Right forelimb (tissue), 1 donor: ENCODE results near the gene CCDC149.
A peak's percentile ranks its signal among the peaks of the same experiment; 100 is the strongest.

ENCODE experiments used
- DNase-seq: peaks from one replicate; pipeline ENCODE4 v3.0.0-alpha.2; 2018

The CCDC149 gene

DNA sequence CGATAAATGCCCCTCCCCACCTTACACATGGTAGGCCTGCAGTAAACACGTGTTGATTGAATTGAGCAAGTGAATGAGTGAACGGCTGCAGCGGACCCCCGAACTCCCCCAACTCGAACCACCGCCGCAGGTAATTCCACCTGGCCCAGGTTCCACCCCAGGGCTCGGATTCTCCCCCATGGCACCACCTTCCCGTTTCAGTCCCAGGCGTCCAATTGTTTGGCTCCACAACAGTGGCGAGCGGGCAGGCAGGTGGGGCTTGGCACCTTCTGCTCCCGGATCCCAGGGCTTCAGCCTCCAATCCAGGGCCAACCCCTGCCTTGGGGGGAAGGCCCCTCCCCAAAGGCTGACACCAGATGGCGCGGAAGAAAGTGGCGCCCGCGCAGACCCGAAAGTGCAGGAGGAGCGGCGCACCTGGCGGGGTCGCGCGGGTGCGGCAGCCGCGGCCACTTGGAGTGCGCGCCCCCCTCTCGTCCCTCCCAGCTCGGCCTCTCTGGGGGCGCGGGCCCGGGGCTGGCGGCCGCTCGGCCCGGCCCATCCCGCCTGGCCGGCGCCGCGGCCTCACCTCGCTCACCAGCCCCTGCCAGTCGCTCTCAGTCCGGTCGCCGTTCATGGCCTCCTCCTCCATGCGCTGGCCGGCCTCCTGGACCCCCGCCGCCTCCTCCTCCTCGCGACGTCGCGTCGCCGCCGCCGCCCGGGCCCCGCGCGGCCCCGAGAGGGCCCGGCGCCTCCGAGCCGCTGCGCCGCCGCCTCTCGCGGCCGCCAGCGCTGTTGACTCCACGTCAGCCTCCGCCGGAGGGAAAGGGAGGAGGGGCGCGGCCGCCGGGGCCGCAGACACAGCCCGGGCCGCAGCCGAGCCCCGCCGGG is at the start of gene CCDC149:
TSS of gene CCDC149 (minus strand) at position 791 of the 867 bp plus-strand sequence. CDS start at position 613, 178 bp downstream.
- peak; percentile 81 for DNase-seq

DNA sequence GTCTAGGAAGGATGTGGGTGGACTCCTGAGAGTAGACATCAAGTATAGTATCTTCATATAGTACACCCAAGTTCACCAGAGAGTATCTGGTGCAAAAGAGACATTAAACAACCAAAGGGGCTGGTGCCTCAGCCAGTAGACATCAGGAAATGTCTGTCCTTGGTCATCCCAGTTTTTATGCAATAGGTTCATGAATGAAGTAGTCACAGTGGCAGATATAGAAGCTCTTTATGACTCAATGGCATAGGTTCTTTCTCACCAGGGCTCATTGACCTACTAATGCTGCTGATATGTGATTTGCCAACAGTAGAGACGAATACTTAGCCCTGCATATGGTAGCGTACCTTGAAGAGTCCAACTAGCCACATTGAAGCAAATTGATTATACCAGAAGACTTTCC is 45.0 kb upstream of the CCDC149 start:
- DNase-seq: no peak

DNA sequence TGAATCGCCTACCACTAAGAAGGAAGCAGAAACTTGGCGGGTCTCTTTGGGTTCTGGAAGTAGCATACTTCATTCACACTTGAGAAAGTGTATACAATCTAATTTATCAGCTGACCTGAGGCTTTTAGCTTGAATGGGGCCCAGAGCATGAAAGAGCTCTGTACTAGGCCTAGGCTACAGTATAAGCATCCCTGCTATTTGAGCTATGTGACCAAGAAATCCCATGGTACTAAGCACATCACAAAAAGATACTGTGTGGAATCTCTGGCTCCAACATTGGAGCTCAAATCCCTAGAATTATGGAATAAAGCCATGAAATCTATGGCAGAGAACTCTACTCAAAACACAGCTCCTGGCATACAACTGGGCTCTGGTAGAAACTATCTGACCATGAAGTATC is 43.9 kb upstream of the CCDC149 start:
- DNase-seq: no peak

DNA sequence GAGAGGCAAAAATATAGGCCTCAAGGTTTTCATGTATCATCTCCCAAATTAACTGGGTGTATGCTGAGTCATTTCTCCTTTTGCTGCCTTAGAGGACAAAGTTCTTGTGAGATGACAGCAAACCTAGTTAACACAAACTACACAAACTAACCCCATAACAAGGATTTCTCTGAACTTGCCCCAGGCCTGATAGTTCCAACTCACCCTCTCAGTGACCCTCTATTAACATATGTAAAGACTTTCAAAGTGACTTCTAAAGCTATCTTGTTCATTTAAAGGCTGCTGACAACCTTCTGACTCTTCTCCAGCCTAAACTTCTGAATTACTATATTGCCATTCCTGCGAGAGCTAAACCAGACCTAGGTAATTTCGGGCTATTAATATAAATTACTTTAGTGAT is 43.2 kb upstream of the CCDC149 start:
- no peak for DNase-seq

DNA sequence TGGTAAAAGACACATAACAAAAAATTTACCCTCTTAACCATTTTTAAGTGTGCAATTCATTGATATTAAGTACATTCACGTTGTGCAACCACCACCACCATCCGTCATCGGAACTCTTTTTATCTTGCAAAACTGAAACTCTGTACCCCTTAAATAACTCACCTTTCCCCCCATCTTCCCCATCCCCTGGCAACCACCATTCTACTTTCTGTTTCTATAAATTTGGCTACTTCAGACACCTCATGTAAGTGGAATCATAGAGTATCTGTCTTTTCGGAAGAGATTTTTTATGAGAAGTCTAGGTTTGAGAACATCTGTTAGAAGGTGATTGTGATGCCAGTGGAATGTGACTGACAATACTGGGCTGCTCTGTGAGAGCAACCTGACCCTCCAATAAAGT is 39.8 kb upstream of the CCDC149 start:
- DNase-seq: no peak

DNA sequence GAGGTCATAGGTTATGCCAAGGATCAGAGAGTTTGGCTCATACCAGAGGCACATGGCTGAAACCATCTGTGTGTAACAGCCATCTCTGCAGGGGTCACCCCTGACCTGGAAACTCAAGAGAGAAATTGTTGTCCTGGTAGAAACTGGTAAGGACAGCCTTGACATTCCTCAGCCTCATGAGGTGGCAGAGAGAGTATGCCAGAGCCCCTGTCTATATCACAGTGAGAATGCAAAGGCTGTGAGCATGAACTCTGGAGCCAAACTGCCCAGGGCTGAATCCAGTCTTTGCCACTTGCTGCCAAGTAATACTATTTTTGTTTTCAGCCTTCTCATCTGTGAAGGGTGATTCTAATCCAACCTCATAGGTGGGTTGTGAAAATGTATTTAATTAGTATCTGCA is 37.1 kb upstream of the CCDC149 start:
- DNase-seq: no peak

DNA sequence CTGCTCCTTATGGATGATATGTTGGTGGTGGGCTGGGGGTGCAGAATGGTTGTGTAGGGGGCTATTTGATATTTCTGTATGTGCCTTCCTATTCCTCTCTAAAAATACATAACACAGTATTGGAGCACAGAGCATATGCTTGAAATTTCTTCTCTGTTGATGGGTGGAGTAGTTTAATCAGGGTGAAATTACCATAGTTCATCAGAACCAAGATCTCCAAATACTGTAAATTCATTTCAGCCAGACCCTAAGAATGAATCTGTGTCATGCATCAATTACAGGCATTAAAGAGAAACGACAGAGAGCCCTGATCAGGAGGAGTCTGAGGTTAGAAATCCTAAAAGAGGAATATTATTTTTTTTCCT is 25.1 kb upstream of the CCDC149 start:
- no peak for DNase-seq

DNA sequence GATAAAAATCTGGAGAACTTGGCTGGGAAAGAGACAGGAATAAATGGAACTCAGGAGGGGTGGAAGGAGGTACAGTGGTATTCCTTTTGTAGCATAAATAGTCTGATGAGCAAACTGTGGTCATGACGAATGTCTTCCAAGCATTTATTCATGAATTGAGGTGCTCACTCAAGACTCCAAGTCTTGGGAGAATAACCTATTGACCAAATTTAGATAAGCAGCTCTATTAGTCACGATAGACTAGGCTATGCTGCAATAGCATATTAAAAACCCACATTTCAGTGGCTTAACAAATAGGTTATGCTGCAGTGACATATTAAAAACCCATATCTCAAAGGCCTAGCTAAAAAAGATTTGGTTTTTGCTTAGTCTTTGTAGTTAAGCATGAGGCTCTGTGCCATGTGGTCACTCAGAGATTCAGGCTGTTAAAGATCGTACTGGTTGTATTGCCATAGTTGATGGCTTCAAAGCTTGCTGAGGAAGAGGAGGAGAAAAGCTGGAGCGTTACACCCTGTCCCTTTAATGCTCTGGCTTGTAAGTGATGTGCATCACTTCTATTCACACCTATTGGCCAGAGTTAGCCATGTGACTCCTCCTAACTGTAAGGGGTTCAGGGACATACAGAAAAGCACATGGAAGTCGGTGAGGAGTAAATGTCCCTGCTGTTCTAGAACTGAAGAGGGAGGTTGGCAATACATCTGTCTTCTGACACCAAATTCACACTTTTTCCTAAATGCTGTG is 24.5 kb upstream of the CCDC149 start:
- no peak for DNase-seq

DNA sequence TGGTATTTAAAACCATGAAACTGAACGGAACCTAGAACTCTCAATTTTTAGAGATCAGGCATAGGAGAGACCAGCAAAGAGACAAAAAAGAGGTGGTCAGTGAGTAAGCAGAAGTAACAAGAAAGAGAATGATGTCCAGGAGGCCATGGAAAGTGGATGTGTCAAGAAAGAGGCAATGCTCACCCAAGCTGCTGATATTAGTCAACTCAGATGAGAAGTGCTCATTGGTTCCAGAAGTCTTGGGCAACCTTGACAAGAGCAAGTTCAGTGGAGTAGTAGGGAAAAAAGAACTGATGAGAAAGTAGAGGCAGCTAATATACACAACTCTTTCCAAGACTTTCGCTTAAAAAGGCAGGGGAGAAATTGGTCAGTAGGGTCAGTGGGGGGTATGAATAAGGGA is 23.0 kb upstream of the CCDC149 start:
- no peak for DNase-seq

DNA sequence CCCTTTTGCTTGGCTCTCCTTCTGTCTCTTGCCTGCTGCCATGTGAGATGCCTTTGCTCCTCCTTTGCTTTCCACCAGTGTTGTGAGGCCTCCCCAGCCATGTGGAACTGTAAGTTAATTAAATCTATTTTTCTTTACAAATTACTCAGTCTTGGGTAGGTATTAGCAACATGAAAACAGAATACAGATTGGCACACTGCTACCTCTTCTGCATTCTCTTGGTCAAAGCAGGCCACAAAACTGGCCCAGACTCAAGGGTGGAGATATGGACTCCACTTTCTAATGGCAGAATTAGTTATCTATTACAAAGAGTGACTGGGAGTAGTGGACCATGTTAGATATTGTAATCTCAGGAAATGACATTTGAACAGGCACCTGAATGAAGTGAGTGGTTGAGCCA is 21.5 kb upstream of the CCDC149 start:
- DNase-seq: no peak

DNA sequence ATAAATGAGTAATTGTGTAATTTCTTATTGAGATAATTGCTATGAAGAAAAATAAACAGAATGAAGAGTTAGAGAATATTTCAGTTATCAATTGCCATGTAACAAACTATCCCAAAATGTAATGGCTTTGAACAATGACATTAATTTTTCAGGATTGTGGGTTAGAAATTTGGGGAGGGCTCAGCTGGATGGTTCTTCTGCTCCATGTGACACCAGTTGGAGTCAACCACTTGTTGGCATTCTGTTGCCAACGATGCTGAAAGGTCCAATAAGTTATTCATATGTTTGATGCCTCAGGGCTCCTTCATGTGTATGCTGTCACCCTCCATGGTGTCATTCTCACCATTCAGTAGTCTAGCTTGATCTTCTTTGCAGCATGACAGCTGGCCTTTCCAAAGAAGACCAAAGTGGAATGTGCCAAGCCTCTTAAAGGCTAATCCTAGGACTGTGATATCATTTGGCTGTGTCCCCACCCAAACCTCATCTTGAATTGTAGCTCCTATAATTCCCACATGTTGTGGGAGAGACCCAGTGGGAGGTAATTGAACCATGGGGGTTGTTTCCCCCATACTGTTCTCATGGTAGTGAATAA is 20.9 kb upstream of the CCDC149 start:
- DNase-seq: no peak

DNA sequence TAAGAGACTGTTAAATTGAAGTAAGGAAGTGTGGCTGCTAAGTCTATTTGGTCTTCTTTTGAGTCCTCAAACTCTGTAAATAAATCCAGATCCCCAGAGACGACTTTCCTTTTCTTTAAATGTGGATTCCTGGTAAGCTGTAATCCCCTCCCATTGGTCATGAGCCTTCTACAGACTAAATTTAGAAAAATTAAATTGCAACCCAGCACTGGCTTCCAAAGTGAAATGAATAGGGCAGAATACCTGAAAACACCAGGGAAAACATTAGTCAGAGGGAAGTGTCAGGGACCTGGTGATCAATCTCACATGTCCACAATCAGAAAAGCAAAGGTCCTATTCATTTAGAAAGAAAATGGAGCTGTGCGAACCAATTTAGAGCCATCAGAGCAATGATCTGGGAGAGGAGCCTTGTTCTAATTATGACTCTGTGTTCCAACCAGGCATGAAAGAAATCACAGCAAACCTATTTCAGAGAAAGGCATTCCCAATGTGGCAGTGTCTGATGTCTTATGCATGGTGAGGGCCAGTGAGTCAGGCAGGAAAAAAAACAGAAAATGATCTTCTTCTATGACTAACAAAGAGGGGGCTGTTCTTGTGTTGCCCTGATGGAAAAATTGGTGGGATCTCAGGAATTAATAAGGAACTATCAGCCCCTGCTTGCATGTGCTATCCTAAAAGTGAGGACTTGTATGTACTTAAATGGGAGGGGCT is 19.8 kb upstream of the CCDC149 start:
- DNase-seq: no peak

DNA sequence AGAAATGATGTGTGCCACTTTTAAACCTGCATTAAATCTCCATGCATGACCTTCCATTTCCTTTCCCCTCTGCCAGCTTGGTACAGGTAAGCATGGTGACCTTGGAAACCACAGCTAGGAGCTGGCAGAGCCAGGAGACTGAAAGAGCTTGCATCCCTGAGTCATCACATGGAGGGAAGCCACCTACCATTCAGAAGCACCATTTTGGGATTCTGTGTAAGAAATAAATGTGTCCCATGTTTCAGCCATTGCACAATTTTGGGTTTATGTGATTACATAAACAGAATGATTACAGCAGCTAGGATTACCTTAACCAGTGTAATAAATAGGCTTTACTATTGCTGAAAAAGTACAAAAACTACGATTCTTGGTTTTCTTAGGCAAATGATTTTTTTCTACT is 17.3 kb upstream of the CCDC149 start:
- DNase-seq: no peak

DNA sequence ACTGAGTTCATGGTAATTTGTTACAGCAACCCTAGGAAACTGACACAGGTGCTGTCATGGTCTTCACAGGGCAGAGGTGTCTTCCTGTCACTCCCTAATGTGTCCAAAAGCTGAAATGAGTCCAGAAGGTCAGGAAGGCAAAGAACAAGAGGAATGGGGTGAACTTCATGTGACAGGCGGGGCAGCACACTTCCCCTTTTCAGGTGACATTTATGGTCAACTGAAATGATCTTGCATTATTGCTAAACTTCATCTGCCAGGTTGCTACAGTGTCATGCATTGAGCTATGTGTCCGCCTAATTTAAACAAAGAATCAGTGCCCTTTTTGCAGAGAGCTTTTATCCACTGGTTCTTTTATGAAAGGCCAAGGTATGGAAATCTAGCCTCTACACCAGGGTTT is 15.9 kb upstream of the CCDC149 start:
- no peak for DNase-seq

DNA sequence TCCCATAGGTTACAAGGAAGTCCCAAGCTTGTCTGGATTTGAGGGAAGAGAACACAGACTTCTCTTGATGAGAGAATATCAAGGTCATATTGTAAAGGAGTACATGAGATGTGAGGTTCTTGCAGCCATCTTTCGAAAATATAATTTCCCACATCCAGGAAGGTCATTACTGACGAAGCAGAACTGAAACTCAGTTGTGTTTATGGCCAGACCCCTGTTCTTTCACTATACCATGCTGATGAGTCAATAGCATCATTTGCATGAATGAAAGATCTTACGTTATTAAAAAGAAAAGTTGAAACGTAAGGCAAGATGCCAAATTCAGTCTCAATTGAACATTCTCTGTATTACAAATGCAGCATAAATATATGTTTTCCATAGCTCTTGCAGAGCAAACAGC is 14.2 kb upstream of the CCDC149 start:
- DNase-seq: no peak

DNA sequence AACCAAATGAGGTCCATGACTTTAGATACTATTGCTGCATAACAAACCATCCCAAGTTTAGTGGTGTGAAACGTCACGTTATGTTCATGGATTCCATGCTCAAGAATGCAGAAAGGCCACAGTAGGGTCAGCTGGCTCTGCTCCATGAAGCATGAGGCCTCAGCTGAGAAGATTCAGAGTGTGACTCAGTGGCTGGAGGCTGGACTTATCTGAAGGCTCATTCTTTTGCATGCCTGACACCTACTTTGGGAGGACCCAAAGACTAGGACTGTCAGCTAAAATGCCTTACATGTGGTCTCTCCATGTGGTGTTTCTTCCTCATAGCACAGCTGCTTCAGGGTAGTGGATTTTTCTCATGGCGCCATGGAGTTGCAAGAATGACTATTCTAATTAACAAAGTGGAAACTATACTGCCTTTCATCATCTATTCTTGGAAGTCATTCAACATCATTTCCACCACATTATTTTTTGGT is 11.5 kb upstream of the CCDC149 start:
- DNase-seq: no peak

DNA sequence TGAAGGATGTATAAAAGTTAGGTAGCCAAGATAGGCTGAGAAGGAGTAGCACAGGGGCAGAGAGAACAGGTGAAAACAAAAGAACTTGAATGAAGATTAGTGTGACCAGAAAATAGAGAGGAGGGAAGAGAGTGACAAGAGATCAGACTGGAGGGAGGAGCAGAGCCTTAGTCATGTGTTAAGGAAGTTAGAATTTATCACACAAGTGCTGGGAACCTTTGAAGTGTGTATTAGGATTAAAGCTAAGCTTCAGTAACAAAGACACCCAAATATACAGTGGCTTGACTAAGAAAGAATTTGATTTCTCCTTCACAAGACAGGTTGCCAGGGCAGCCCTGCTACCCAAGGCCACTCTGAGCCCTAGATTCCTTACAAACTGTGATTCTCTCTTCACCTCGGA is 10.7 kb upstream of the CCDC149 start:
- no peak for DNase-seq

DNA sequence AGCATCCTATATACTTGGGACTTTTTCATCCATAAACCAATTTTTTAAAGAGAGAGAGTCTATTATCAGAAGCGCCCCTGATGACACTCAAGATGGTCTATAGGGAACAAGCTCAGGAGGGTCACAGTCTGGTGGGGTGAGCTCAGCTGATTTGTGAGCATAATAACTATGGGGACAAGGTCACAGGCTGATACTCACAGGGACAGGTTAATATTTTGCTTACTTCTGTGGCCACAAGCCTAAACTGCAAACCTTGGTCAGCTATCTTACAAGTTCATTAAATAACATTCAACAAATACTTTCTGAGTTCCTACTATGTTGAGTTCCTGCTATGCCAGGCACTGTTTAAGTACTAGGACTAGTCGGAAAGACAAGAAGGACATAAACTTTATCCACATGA is 10.2 kb upstream of the CCDC149 start:
- DNase-seq: no peak

DNA sequence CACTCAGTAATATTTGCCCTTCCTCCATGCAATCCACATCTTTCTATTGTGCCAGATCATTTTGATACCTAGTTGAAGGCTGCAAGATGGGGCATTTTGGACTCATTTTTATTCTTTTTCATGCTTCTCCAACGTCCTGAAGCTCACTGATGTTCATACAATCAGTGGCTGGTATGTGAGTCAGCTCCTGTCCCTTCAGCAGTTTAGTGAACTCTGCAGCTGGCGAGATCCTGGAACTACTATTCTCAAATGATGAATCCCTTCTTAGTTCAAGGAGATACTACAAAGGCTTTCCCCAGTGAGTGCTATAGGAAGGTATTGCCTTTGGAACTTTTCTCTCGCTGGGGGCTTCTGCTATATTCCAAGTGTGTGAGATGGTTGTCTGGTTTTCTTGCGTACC is 9.6 kb upstream of the CCDC149 start:
- DNase-seq: no peak

DNA sequence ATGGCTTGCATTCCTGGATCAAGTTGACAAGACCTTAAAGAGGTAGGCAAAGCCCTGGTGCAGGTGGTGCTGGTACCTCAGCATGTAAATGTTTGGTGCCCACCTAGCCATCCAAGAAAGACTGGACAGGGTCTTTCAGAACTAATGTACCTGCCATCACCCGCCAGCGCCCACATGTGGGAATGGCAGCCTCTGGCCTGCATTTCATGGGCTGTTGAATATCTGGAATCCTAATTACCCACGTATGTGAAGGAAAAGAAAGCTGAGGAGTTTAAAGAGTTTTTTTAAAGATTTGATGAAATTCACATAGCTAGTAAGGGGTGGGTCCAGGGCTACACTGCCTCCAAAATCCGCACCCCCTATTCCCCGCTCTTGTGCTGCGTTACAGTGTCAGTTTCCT is 8.6 kb upstream of the CCDC149 start:
- DNase-seq: no peak

DNA sequence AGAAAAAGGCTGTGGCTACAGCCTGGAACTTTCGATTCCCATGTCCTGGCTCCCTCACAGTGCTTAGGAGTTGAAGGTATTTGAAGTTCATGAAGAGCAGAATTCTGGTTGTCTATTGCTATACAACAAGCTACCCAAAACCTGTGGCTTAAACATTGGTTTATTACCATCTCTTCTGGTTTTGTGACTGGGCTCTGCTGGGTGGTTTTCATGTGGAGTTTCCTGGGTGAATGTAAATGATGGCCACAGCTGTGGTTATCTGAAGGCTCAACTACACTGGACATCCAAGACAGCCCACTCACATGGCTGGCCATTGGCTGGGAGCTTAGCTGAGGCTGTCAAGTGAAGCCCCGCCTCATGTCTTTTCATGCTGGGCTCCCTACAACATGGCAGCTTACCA is 7.2 kb upstream of the CCDC149 start:
- no peak for DNase-seq

DNA sequence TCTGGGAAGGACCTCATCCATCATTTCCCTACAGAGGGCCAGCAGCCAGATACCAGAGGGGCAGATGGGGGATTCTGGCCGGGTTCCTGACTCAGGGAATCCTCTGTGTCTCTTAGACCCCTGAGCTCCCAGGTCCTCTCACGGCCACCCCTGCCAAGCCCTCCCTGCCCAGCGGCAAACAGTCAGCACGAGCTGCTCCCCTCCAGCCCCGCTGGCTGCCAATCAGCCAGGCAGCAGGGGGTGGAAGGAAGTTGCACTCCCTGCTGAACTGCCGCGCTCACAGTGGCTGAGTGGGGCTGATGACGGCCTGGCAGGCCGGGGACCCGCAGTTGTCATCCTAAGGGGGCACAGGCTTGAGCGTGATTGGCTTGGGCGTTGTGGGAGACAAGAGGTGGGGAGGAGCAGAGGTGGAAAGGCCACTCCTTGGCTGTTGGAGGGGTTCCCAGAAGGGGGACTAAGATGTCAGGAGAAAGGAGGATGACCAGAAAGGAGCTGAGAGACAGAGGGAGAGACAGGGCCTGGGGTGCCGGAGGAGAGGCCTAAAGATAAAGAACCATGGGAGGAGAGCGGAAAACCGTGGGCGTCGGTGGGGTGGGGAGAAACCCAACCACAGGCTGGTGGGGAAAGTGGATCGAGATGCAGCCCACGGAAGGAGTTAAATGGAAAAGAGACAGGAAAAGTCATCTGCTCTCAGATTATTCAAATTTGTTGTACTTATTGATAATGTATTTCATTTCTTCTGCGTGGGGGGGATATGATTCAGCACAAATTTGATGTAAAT is 4.4 kb upstream of the CCDC149 start:
- no peak for DNase-seq
